Thyroid gland (tissue), 4 donors: Measurements from ENCODE around the gene NDUFV1.

ENCODE experiments used
- CTCF ChIP-seq, 6 experiments: fragments of 200-600 bp in 3 of 6; fragments of 450-650 bp in 3 of 6; sonication (generic) in 3 of 6; IDR thresholded peaks; one replicate each; pipeline ENCODE4 v1.5.1; 2016 to 2019; ENCODE audit warnings: antibody characterized with exemption in 6 of 6, mild to moderate bottlenecking in 2 of 6, inconsistent platforms in 1 of 6, moderate library complexity in 1 of 6
- POLR2A ChIP-seq, 2 donors: fragments of 450-650 bp; IDR thresholded peaks; one replicate each; pipeline ENCODE4 v1.6.1; 2017; ENCODE audit warnings: antibody characterized with exemption in 2 of 2, mild to moderate bottlenecking in 2 of 2, moderate library complexity in 1 of 2

GRCh38 chr11:67634366-67635230, 27.9 kb downstream of the NDUFV1 start:
- TF ChIP-seq POLR2A (IDR thresholded peaks at IDR 0.05) (no peak), CTCF (IDR thresholded peaks at IDR 0.05) (no peak)
